Panc1 (cell line): ENCODE data around the gene ZBTB4.

Experiments used
- POLR2AphosphoS5 ChIP-seq: IDR thresholded peaks from 2 replicates; pipeline ENCODE4 v1.6.1; 2012; ENCODE audit warnings: mild to moderate bottlenecking, low read depth, low read length, moderate library complexity
- TCF7L2 ChIP-seq: IDR thresholded peaks from 2 replicates; pipeline ENCODE4 v1.6.1; 2011; ENCODE audit warnings: mild to moderate bottlenecking, low read depth, low read length, inconsistent platforms
- TF ChIP-seq, protein P1 (sequence below): fragments of 450-650 bp; IDR thresholded peaks from 2 replicates; pipeline ENCODE4 v1.5.1; 2017; ENCODE audit warnings: mild to moderate bottlenecking
- TF ChIP-seq, protein P2 (sequence below), 2 experiments: IDR thresholded peaks; 2 replicates each; pipeline ENCODE4 v1.6.1; 2011 to 2012; ENCODE audit warnings: low read depth in 2 of 2, control low read depth in 1 of 2, low read length in 1 of 2, mild to moderate bottlenecking in 1 of 2, moderate library complexity in 1 of 2; ENCODE audit not compliant: insufficient read depth in 1 of 2

DNA sequence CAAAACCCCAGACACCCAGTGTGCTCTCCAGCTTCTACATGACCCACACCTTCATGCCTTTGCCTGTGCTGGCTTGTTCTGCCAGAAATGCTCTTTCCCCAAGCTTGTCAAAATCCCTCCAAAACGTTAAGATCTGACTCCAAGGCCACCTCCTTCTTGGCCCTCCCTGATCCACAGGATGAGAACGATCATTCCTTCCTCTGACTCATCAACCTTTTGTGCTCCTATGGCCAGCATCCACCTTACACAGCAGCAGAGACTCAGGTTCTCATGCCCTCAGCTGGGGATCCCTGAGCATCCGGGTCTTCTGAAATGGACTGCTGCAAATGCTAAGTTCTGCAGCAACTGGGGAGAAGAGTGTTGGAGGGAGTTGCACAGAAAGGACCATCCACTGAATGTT is 2.9 kb downstream of the ZBTB4 start:
- TF ChIP-seq, protein P1, sequence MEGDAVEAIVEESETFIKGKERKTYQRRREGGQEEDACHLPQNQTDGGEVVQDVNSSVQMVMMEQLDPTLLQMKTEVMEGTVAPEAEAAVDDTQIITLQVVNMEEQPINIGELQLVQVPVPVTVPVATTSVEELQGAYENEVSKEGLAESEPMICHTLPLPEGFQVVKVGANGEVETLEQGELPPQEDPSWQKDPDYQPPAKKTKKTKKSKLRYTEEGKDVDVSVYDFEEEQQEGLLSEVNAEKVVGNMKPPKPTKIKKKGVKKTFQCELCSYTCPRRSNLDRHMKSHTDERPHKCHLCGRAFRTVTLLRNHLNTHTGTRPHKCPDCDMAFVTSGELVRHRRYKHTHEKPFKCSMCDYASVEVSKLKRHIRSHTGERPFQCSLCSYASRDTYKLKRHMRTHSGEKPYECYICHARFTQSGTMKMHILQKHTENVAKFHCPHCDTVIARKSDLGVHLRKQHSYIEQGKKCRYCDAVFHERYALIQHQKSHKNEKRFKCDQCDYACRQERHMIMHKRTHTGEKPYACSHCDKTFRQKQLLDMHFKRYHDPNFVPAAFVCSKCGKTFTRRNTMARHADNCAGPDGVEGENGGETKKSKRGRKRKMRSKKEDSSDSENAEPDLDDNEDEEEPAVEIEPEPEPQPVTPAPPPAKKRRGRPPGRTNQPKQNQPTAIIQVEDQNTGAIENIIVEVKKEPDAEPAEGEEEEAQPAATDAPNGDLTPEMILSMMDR = no peak
- TF ChIP-seq, protein P2, sequence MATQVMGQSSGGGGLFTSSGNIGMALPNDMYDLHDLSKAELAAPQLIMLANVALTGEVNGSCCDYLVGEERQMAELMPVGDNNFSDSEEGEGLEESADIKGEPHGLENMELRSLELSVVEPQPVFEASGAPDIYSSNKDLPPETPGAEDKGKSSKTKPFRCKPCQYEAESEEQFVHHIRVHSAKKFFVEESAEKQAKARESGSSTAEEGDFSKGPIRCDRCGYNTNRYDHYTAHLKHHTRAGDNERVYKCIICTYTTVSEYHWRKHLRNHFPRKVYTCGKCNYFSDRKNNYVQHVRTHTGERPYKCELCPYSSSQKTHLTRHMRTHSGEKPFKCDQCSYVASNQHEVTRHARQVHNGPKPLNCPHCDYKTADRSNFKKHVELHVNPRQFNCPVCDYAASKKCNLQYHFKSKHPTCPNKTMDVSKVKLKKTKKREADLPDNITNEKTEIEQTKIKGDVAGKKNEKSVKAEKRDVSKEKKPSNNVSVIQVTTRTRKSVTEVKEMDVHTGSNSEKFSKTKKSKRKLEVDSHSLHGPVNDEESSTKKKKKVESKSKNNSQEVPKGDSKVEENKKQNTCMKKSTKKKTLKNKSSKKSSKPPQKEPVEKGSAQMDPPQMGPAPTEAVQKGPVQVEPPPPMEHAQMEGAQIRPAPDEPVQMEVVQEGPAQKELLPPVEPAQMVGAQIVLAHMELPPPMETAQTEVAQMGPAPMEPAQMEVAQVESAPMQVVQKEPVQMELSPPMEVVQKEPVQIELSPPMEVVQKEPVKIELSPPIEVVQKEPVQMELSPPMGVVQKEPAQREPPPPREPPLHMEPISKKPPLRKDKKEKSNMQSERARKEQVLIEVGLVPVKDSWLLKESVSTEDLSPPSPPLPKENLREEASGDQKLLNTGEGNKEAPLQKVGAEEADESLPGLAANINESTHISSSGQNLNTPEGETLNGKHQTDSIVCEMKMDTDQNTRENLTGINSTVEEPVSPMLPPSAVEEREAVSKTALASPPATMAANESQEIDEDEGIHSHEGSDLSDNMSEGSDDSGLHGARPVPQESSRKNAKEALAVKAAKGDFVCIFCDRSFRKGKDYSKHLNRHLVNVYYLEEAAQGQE (IDR thresholded peaks at IDR 0.05; ENCODE audit: insufficient read depth in 1 of 2, low read depth in 2 of 2, low read length in 1 of 2) = no peak
- TF ChIP-seq POLR2AphosphoS5 = no peak
- no peak for TF ChIP-seq TCF7L2
